Trophoblast cell (in vitro differentiated cells and primary cell): ENCODE measurements around the gene EPN1.
A peak's percentile ranks its signal among the peaks of the same experiment; 100 is the strongest.

ENCODE experiments used
- DNase-seq, 2 donors: peaks; one replicate each; pipeline ENCODE4 v3.0.0-alpha.2; 2016
- H2AFZ ChIP-seq: 2 replicates; pipeline ENCODE4 v1.6.1; 2013; ENCODE audit warnings: low read length, moderate library complexity, mild to moderate bottlenecking; ENCODE audit not compliant: insufficient read depth, poor library complexity
- H2AK5ac ChIP-seq: 2 replicates; pipeline ENCODE4 v1.6.1; 2013; ENCODE audit warnings: mild to moderate bottlenecking, low read length
- H2BK120ac ChIP-seq: 2 replicates; pipeline ENCODE4 v1.6.1; 2013; ENCODE audit warnings: low read length, mild to moderate bottlenecking, moderate library complexity; ENCODE audit not compliant: insufficient read depth, poor library complexity
- H2BK12ac ChIP-seq: 2 replicates; pipeline ENCODE4 v1.6.1; 2013; ENCODE audit warnings: mild to moderate bottlenecking, low read length, moderate library complexity
- H2BK5ac ChIP-seq: 2 replicates; pipeline ENCODE4 v1.6.1; 2013; ENCODE audit warnings: low read length, low read depth, moderate library complexity, mild to moderate bottlenecking; ENCODE audit not compliant: poor library complexity
- H3K14ac ChIP-seq: 2 replicates; pipeline ENCODE4 v1.6.1; 2013; ENCODE audit warnings: mild to moderate bottlenecking, low read length
- H3K18ac ChIP-seq: 2 replicates; pipeline ENCODE4 v1.6.1; 2013; ENCODE audit warnings: mild to moderate bottlenecking, low read length
- H3K23ac ChIP-seq: 2 replicates; pipeline ENCODE4 v1.6.1; 2013; ENCODE audit warnings: low read length
- H3K27ac ChIP-seq: 2 replicates; pipeline ENCODE4 v1.5.1; 2013; ENCODE audit warnings: low read depth, mild to moderate bottlenecking, inconsistent platforms, low read length, moderate library complexity
- H3K27me3 ChIP-seq: 2 replicates; pipeline ENCODE4 v1.6.1; 2013; ENCODE audit warnings: inconsistent platforms, mild to moderate bottlenecking, low read length, moderate library complexity; ENCODE audit not compliant: insufficient read depth
- H3K36me3 ChIP-seq, 2 experiments: 1 replicate in 1 of 2; 2 replicates in 1 of 2; pipeline ENCODE4 v1.6.1; 2013; ENCODE audit warnings: low read length in 2 of 2, mild to moderate bottlenecking in 2 of 2, moderate library complexity in 1 of 2; ENCODE audit not compliant: insufficient read depth in 2 of 2, control insufficient read depth in 1 of 2
- H3K4ac ChIP-seq: 2 replicates; pipeline ENCODE4 v1.6.1; 2013; ENCODE audit warnings: low read depth, mild to moderate bottlenecking, low read length, moderate library complexity
- H3K4me1 ChIP-seq, 2 experiments: 1 replicate in 1 of 2; 2 replicates in 1 of 2; pipeline ENCODE4 v1.6.1; 2013; ENCODE audit warnings: low read length in 2 of 2, mild to moderate bottlenecking in 2 of 2, moderate library complexity in 1 of 2; ENCODE audit not compliant: insufficient read depth in 2 of 2, control insufficient read depth in 1 of 2
- H3K4me2 ChIP-seq: 2 replicates; pipeline ENCODE4 v1.6.1; 2013; ENCODE audit warnings: inconsistent platforms, mild to moderate bottlenecking, low read length, moderate library complexity
- H3K4me3 ChIP-seq: 2 replicates; pipeline ENCODE4 v1.5.1; 2013; ENCODE audit warnings: mild to moderate bottlenecking, low read depth, low read length, inconsistent platforms
- H3K79me1 ChIP-seq: one replicate; pipeline ENCODE4 v1.6.1; 2013; ENCODE audit warnings: low read length
- H3K79me2 ChIP-seq: 2 replicates; pipeline ENCODE4 v1.6.1; 2013; ENCODE audit warnings: low read length, mild to moderate bottlenecking; ENCODE audit not compliant: control insufficient read depth, insufficient read depth, poor library complexity
- H3K9ac ChIP-seq: 2 replicates; pipeline ENCODE4 v1.6.1; 2013; ENCODE audit warnings: mild to moderate bottlenecking, low read length
- H3K9me3 ChIP-seq: 2 replicates; pipeline ENCODE4 v1.6.1; 2013; ENCODE audit warnings: low read depth, mild to moderate bottlenecking, control low read depth, inconsistent platforms, low read length; ENCODE audit not compliant: insufficient read depth
- H4K12ac ChIP-seq: 2 replicates; pipeline ENCODE4 v1.6.1; 2013; ENCODE audit warnings: low read depth, mild to moderate bottlenecking, low read length, moderate library complexity
- H4K8ac ChIP-seq: 2 replicates; pipeline ENCODE4 v1.6.1; 2013; ENCODE audit warnings: low read depth, mild to moderate bottlenecking, low read length, moderate library complexity
- H4K91ac ChIP-seq: one replicate; pipeline ENCODE4 v1.6.1; 2013; ENCODE audit warnings: low read depth, mild to moderate bottlenecking, low read length, moderate library complexity
- WGBS: extraction: QIAGEN DNeasy Blood & Tissue Kit; methylation state at CpG from one replicate; pipeline ENCODE4 v1.1.7; 2013; ENCODE audit warnings: missing lambda C conversion rate; ENCODE audit not compliant: insufficient read length, insufficient coverage; ENCODE audit errors: extremely low coverage; 5-methylcytosine and 5-hydroxymethylcytosine counted together

The EPN1 gene

DNA sequence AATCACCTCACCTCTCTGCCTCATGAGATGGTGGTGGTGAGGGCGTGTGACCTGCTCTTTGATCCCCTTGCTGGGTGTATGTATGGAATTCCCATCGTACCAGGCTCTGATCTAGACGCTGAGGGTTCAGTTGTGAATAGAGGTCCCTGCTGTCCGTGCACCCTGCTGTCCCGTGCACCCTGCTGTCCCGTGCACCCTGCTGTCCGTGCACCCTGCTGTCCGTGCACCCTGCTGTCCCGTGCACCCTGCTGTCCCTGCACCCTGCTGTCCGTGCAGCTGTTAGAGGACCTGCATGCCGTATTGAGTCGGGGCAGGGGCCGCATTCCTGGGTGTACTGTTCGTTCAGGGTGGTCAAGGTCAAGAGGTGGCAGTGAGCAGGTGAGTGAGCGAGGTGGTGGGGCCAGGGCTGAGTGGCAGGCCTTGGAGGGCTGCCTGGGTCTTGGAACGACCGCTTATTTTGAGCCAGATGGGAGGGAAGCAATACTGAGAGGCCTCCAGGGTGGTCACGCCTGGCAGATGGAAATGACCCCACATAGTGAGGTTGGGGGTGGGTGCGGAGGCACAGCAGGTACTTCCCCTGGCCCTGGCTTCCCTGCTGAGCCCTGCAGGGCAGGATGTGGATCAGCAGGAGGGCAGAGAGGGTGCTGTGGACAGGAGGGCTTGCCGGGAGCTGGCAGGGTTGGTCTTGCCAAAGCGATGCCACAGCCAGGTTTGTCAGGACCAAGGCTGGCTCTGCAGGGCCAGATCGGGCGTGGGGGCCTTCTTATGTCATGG, 4.6 kb upstream of the EPN1 start:
- Histone ChIP-seq H3K27ac (no peak overlapping the region), H4K91ac (no peak overlapping the region), H4K8ac (no peak overlapping the region), H3K27me3 (no peaks in the 10 kb centered on the region), H3K79me2 (peaks cover 4% of the 10 kb centered on the region), H2BK12ac (no peak overlapping the region), H3K36me3 (peaks cover 62 to 74% of the 10 kb centered on the region in 2 experiments), H3K4ac (no peak overlapping the region), H3K4me2 (no peak overlapping the region), H2AFZ (no peak overlapping the region), H3K9me3 (peaks cover 2% of the 10 kb centered on the region), H3K9ac (no peak overlapping the region), H3K4me1 (peaks cover 0 to 3% of the 10 kb centered on the region in 2 experiments), H3K4me3 (peak overlapping the region; percentile 8), H2BK5ac (no peak overlapping the region), H3K14ac (no peak overlapping the region), H3K79me1 (peaks cover 4% of the 10 kb centered on the region), H2AK5ac (no peak overlapping the region), H4K12ac (no peak overlapping the region), H3K18ac (no peak overlapping the region), H2BK120ac (no peak overlapping the region), H3K23ac (no peak overlapping the region)
- no CpG with 5 or more reads among the region's 23 CpGs for WGBS
- DNase-seq, result no peak

- H3K36me3 ChIP-seq, result peaks cover 58 to 69% of the 10 kb centered on the region in 2 experiments
- no peak overlapping the region for H3K4me2 ChIP-seq
- H3K14ac ChIP-seq, result no peak overlapping the region
- H3K4me3 ChIP-seq, result no peak overlapping the region
- no peak overlapping the region for H2AK5ac ChIP-seq
- no peaks in the 10 kb centered on the region for H3K27me3 ChIP-seq
- no peak overlapping the region for H4K91ac ChIP-seq
- no peak overlapping the region for H2AFZ ChIP-seq
- peaks cover 8% of the 10 kb centered on the region for H3K79me2 ChIP-seq
- DNase-seq, result no peak
- H3K9ac ChIP-seq, result no peak overlapping the region
- no peak overlapping the region for H3K18ac ChIP-seq
- peaks cover 0 to 6% of the 10 kb centered on the region in 2 experiments for H3K4me1 ChIP-seq
- H4K8ac ChIP-seq, result no peak overlapping the region
- H3K79me1 ChIP-seq, result peaks cover 4% of the 10 kb centered on the region
- H2BK12ac ChIP-seq, result no peak overlapping the region
- no peak overlapping the region for H3K23ac ChIP-seq
- H3K27ac ChIP-seq, result no peak overlapping the region
- no peak overlapping the region for H3K4ac ChIP-seq
- peaks cover 2% of the 10 kb centered on the region for H3K9me3 ChIP-seq
- WGBS, result no CpG with 5 or more reads among the region's 2 CpGs
- no peak overlapping the region for H2BK5ac ChIP-seq
- H4K12ac ChIP-seq, result no peak overlapping the region
- no peak overlapping the region for H2BK120ac ChIP-seq
Measured at GRCh38 chr19:55671054-55671378, 4.0 kb upstream of the EPN1 start.

DNA sequence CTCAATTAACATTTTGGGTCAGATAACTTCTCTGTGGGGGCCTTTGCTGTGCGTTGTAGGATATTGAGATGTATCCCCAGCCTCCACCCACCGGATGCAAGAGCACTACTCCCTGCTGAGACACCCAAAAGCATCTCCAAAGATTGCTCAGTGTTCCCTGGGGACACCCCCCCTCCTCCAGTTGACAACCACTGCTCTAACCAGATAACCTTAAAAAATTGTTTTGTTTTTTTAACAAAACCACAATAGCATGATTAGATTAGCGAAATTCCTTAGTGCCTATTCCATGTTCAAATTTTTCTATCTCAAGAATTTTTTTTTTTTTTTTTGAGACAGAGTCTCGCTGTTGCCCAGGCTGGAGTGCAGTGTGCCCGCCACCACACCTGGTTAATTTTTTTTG, 2.6 kb upstream of the EPN1 start:
- no CpG with 5 or more reads among the region's 5 CpGs for WGBS
- Histone ChIP-seq H3K4me1 (peaks cover 0 to 6% of the 10 kb centered on the region in 2 experiments), H4K12ac (no peak overlapping the region), H3K18ac (no peak overlapping the region), H3K23ac (no peak overlapping the region), H3K9me3 (peaks cover 2% of the 10 kb centered on the region), H2AFZ (no peak overlapping the region), H3K4ac (peak overlapping the region; percentile 17), H3K27me3 (no peaks in the 10 kb centered on the region), H3K9ac (no peak overlapping the region), H4K8ac (no peak overlapping the region), H2BK120ac (no peak overlapping the region), H2BK12ac (no peak overlapping the region), H3K79me2 (peaks cover 9% of the 10 kb centered on the region), H2AK5ac (no peak overlapping the region), H3K4me2 (no peak overlapping the region), H4K91ac (no peak overlapping the region), H3K4me3 (no peak overlapping the region), H3K27ac (no peak overlapping the region), H3K79me1 (peaks cover 4% of the 10 kb centered on the region), H3K36me3 (peaks cover 47 to 58% of the 10 kb centered on the region in 2 experiments), H2BK5ac (no peak overlapping the region), H3K14ac (no peak overlapping the region)
- DNase-seq, result no peak

DNA sequence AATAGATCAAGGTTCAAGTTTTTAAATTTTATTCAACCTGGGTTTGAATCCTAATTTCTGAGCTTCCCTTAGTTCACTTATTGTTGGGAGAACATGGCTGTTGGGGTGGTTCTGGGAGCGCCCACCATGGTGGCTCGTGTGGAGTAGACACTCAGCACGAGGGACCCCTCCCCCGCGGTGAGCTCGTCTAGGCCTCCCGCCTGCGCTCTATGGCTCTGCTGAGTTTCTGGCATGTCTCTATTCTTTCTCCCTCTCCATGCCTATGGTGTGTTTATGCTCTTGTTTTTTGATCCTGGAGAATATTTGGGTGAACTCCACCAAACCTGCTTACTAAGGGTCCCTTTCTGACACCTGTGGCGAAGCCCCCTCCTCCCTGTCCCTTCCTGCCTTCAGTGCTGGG, 1.6 kb upstream of the EPN1 start:
- Histone ChIP-seq H4K8ac (no peak overlapping the region), H3K4me3 (no peak overlapping the region), H3K79me1 (peaks cover 4% of the 10 kb centered on the region), H2BK120ac (no peak overlapping the region), H3K23ac (no peak overlapping the region), H2BK12ac (no peak overlapping the region), H3K18ac (no peak overlapping the region), H2BK5ac (no peak overlapping the region), H4K91ac (no peak overlapping the region), H2AFZ (no peak overlapping the region), H3K14ac (no peak overlapping the region), H4K12ac (no peak overlapping the region), H3K79me2 (peaks cover 9% of the 10 kb centered on the region), H3K4me1 (peaks cover 0 to 3% of the 10 kb centered on the region in 2 experiments), H3K9me3 (peaks cover 2% of the 10 kb centered on the region), H3K9ac (no peak overlapping the region), H2AK5ac (no peak overlapping the region), H3K36me3 (peaks cover 45 to 56% of the 10 kb centered on the region in 2 experiments), H3K4me2 (no peak overlapping the region), H3K4ac (no peak overlapping the region), H3K27ac (no peak overlapping the region), H3K27me3 (no peaks in the 10 kb centered on the region)
- no peak for DNase-seq
- WGBS, result no CpG with 5 or more reads among the region's 9 CpGs
